HL-60 (cell line): ENCODE measurements around the gene PLEKHG5.
A peak's percentile ranks its signal among the peaks of the same experiment; 100 is the strongest.

Experiments used
- CTCF ChIP-seq: IDR thresholded peaks from one replicate; pipeline ENCODE4 v1.5.1; 2011; ENCODE audit warnings: low read length, control low read depth, inconsistent platforms; ENCODE audit not compliant: insufficient read depth
- GABPA ChIP-seq: IDR thresholded peaks from 2 replicates; pipeline ENCODE4 v1.6.1; 2012; ENCODE audit warnings: low read depth
- POLR2AphosphoS5 ChIP-seq: IDR thresholded peaks from 2 replicates; pipeline ENCODE4 v1.6.1; 2012; ENCODE audit warnings: low read depth
- TF ChIP-seq, protein P1 (sequence below): IDR thresholded peaks from 2 replicates; pipeline ENCODE4 v1.6.1; 2012; ENCODE audit warnings: low read depth; ENCODE audit not compliant: insufficient replicate concordance

- TF ChIP-seq CTCF: no peak
- TF ChIP-seq, protein P1, sequence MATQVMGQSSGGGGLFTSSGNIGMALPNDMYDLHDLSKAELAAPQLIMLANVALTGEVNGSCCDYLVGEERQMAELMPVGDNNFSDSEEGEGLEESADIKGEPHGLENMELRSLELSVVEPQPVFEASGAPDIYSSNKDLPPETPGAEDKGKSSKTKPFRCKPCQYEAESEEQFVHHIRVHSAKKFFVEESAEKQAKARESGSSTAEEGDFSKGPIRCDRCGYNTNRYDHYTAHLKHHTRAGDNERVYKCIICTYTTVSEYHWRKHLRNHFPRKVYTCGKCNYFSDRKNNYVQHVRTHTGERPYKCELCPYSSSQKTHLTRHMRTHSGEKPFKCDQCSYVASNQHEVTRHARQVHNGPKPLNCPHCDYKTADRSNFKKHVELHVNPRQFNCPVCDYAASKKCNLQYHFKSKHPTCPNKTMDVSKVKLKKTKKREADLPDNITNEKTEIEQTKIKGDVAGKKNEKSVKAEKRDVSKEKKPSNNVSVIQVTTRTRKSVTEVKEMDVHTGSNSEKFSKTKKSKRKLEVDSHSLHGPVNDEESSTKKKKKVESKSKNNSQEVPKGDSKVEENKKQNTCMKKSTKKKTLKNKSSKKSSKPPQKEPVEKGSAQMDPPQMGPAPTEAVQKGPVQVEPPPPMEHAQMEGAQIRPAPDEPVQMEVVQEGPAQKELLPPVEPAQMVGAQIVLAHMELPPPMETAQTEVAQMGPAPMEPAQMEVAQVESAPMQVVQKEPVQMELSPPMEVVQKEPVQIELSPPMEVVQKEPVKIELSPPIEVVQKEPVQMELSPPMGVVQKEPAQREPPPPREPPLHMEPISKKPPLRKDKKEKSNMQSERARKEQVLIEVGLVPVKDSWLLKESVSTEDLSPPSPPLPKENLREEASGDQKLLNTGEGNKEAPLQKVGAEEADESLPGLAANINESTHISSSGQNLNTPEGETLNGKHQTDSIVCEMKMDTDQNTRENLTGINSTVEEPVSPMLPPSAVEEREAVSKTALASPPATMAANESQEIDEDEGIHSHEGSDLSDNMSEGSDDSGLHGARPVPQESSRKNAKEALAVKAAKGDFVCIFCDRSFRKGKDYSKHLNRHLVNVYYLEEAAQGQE: no peak
- TF ChIP-seq POLR2AphosphoS5: 0 out of 2 replicates have a peak, but pooled peaks have one; percentile 18
- no peak for TF ChIP-seq GABPA
These were observed 28.6 kb upstream of the PLEKHG5 start for GRCh38 chr1:6519935-6520671.
